Stimulated activated CD8-positive, alpha-beta memory T cell treated with anti-CD3 and anti-CD28 coated beads, Interleukin-7, amount 100 ng/mL, for 4 hours (primary cell): ENCODE results near the gene AURKAIP1.
"Not testable (repeated sequence)": the region's sequence is repeated elsewhere in the genome, so short reads cannot be mapped to it uniquely, and the experiment has no call there.

Source experiments
- DNase-seq, 2 donors: peaks; one replicate each; pipeline ENCODE4 v3.0.0-alpha.2; 2020; ENCODE audit warnings: low read depth in 2 of 2

The AURKAIP1 gene

DNA sequence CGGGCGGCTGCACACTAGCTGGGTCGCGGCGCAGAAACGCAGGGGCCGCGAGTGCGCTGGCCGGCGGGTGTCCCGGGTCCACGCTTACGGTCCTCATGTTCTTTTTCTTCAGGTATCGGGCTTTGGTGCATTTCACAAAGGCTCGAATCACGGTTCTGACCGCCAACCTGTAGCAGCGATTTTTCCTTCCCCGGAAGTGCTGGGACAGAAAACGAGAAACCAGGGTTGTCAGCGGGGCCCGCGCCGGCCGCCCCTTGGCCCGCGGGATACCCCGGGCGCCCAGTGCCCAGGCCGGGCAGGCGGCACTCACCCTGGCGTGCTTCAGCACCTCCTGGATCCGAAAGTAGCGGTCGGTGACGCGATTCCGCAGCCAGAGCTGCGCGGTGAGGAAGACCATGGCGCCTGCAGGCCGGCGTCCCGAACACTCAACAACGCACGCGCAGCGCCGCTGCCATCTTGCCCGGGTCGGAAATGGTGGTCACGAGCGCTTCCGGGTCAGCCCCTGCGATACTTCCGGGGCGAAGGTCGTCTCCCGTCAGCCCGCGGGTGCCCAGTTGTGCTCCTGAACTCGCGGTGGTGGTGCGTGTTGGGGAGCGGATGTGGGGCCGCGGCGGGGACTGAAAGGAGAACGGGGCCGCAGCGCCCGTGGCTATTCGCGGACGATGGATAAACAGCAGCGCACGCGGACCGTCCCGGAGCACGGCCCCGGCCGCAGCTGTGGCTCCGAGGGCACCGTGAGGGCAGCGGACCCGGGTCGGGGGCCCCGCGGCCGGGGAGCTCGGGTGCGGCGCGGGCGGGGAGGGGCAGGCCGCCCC lies 32.0 kb upstream of the AURKAIP1 start, which contains the start of gene MRPL20:
Gene MRPL20, minus strand, starts transcription at position 473 of the 815 bp plus-strand sequence. Its CDS starts 76 bp downstream, at position 397.
- peak; percentile 92 to 94 for DNase-seq

DNA sequence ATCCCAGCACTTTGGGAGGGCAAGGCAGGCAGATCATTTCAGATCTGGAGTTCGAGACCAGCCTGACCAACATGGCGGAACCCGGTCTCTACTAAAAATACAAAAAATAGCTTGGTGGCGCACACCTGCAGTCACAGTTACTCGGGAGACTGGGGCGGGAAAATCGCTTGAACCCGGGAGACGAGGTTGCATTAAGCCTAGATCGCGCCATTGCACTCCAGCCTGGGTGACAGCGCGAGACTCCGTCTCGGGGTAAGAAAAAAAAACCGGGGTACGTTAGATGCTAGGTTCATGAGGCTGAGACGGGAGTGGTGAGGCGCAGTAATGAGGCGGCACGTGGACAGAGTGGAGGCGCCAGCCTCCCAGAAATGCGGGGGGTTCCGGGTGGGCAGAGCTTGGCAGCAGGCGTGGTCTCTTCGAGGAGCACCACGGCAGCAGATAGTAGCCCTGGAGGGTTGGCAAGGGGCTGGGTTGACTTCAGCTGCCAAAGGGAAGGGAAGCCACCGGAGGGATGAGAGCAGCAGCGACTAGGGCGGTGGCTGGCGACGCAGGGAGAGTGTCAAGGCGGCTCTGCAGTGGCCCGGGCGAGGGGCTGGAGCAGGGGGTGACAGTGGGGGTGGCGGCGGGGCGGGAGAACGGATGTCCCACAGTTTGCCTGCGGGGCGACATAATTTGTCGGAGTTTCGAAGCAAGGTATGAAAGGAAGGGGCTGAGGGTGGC lies 31.3 kb upstream of the AURKAIP1 start:
- DNase-seq: no peak

DNA sequence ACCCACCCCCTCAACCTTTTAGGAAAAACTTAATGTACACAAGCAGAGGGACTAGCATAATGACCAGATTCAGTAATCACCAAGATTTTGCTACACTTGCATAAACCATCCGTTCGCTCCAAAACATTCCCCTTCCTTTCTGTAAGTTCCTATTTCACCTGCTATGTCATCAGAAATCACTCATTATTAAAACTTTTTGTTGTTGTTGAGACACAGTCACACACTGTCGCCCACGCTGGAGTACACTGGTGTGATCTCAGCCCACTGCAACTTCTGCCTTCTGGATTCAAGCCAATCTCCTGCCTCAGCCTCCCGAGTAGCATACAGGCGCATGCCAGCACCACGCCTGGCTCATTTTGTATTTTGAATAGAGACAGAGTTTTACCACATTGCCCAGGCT lies 28.6 kb upstream of the AURKAIP1 start:
- DNase-seq: no peak

DNA sequence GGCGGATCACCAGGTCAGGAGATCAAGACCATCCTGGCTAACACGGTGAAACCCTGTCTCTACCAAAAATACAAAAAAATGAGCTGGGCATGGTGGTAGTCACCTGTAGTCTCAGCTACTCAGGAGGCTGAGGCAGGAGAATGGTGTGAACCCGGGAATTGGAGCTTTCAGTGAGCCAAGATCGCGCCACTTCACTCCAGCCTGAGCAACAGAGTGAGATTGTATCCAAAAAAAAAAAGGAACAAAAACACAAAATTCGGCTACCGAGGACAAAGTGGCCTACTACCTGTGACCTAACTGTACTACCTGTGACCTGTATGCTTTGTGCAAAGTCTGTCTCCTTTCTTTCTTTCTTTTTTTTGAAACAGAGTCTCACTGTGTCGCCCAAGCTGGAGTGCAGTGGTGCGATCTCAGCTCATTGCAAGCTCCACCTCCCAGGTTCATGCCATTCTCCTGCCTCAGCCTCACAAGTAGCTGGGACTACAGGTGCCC lies 27.9 kb upstream of the AURKAIP1 start:
- not testable (repeated sequence) for DNase-seq

DNA sequence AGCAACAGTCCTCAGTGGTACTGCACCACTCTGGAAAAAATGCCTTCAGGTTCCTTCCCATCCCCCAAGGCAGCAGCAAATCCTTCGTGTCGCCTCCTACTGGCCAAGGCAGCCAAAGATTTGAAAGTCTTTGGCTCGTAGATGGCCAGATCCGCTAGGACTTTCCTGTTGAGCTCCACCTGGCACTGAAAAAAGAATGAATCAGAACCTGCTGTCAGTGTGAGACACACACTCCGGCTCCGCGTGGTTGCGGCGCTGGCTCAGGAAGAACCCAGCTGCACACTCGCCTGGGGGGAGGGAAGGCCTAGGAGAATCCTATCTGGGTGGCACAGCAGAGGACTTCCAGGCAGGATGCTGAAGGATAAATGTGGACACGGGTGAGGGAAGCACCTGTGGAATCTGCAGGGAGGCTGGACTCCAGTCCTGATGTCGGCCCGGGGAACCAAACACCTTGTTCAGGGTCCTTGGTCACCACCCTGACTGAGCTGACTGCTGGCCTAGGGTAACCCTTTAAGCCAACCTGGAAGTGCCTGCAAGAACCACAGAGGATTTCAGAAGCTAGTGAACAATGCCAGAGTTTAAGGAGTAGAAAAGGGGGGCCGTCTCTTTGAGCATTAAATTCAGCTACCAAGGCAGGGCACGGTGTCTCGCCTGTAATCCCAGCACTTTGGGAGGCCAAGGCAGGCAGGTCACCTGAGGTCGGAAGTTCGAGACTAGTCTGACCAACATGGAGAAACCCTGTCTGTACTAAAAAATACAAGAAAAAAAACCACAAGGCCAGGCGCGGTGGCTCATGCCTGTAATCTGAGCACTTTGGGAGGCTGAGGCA lies 27.3 kb upstream of the AURKAIP1 start:
- DNase-seq: no peak

DNA sequence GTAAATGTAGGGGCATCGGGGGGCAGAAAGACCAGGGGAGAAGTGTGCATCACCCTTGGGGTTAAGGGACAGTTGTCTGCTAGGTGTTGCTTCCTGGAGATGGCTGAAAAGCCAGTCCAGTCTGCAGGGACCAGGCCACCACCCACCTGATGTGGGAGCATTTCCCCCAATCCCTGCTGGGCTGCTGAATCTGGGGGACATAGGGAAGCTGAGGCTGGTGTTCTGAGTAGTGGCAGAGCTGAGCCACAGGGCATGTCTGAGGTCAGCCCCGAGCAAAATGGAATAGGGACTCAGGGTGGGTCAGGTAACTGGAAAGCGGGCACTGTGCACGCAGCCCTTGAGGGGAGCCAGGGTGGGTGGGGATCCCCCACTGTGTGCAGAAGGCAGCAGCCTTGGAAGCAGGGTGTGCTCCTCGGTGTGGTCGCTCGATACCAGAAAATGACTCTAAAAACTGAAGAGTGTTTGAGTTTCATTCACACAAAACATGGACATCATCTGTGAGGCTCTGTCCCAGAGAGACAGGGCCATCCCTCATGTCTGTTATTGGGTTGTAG lies 26.5 kb upstream of the AURKAIP1 start:
- no peak for DNase-seq

DNA sequence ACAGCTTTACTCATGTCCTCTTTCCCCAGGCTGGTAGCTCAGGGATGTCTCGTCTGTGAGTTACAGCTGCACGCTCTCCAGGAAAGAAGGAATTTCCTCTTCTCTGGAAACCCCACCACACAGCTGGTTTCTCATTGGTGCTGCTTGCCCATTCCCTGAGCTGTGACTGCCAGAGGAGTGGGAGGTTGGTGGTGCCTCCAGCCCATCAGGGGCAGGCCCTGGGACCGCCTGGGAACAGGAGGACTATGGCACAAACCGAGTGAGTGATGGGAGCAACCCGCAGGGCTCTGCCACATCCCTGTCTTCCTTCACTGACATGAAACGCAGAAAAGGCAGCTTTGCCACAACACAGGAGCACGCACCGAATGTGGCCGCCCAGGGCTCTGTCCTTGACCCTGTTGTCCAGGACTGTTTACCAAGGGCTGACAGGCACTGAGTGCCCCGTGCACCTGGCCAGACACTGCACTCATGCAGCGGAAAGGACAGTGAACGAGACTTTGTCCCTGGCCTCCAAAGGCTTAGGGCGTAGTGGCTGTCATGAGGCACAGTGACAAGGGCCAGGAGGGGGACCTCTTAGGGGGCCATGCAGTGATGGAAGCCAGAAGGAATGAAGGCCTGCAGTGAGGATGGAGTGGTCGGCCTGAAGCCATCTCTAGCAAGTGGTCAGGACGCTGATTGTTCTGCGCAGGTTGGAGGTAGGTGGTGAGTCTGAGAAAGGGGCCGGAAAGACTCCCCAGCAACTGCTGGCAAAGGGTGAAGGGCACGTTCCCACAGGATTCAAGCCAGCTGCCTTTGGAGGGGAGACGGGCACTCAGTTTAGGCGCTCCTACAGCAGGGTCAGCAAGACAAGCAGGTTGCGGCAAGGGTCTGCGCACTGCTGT lies 25.8 kb upstream of the AURKAIP1 start:
- no peak for DNase-seq

DNA sequence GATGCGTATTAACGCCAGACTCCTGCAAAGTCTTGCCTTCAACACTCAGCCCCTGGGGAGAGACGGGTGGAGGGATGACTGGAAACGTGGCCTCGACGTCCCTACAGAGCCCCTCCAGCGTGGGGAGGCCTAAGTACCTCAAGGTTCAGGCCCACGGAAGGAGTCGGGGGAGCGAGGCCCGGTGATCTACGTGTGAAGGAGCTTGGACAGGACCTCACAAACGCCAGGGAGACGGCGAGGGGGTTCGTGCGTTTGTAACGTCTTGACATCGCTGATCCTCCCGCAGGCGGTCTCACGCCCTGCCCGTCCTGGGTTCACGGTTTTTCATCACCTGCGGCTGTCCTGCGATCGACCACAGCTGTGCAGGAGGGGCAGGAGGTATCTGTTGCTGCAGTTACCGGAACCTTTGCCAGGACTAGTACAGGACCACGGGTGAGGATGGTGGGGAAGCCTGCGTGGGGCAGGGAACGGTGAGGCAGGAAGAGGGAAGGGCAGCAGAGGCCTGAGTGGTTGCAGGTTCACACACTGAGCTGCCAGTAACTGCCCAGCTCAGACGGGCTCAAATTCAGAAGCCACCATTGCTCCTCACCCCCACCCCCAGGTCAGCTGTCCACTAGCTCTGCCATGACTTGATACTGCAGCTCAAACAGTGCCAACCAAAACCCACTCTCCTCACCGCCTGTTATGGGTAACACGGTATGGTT lies 25.0 kb upstream of the AURKAIP1 start:
- no peak for DNase-seq

DNA sequence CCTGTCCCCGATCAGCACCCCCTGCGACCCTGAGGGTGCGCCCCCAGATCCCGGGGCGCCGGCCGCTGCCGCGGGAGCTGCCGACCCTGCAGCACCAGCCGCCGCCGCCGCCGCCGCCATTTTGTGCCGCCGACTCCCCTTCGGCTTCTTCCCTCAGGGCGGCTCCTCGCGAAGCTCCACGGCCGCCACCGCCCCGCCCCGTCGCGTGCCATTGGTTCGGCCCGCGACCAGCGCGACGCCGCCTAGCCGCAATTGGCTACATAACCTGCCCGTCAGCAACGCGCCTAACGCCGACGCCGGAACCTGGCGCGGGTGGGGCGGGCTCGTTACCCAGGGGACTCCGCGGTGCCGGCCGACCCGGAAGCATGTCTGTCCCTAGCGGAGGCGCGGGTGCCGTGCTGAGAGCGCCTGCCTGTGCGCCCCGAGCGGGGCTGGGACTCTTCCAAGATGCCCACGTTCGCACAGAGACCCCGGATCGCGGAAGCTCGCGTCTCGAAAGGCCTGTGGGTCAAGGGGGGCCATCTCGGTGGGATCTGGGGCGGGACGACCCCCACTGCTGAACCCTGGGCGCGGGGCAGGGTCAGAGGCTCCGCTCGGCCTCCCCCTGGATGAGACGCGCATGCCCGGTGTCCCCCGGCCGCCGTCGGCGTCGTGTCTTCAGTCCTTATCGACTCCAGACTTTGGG lies 24.3 kb upstream of the AURKAIP1 start, which contains the start of gene CCNL2:
Gene CCNL2, minus strand, starts transcription at position 149 of the 685 bp plus-strand sequence. Its CDS starts 29 bp downstream, at position 120.
- DNase-seq: peak; percentile 96 to 100

DNA sequence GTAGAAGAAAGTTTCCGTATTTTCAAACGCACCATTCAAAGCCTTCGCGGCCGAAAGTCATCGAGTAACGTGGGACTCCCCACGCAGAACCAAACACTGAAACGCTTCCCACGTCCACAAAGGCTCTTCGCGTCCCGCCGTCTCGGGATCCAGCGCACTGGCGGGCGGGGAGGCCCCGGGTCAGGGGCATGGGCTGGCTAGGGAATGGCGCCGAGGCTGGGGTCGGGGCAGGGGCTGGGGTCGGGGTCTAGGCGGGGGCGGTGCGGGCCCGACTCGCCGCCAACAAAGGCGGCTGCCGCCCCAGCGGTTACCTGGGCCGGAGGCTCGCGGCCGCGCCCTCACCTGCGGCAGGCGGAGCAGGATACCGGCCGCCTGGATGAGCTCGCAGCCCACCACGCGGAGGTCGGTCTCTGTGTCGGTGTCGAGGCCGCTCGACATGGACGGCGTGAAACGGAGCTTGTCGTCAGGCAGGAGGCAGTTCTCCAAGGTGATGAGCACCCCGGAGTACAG lies 23.7 kb upstream of the AURKAIP1 start:
- DNase-seq: no peak

DNA sequence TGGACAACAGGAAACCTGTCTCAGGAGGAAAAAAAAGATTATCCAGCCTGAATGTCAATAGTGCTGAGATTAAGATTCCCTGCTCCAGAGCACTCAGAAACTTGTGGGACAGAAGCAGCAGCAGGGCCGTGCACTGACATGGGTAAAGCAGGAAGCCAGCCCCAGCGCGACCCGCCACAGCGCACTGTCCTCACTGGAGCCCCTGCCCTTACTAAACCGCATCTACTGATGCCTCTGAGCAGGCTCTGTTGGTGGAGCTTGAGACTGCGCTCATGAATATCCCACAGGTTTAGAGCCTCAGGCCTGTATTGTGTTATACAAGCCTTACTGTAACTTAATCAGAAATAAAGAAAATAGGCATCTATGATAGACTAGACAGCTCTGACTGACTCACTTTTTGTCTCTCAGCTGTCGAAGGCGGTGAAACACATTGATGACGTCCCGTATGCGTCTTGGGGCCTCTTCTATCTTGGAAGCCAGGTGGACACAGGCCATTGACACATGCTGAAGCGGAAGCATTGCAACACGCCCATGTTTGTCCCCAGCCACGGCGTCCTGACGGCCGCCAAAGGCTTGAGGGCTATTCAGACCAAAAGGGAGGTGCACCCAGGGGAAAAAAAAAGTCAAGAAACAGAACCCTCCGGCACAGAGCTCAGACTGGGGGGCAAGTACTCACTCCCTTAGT lies 23.0 kb upstream of the AURKAIP1 start:
- no peak for DNase-seq

DNA sequence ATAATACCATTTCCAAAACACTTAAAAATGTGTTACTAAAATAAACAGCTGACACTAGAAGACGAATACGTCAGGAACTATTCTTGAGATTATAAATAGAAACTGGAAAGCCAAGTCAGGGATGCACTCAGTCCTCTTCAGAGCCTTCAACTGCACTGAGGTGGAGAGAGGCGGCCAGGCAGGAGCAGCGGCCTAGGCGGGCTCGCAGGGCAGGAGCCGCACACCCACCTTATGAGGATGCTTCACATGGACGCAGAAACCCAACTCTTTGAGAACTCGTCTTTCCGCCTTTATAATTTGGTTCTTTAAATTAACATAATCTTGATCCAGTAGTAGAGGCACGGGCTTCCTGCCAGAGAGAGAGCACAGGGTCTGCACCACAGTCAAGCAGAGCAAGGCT lies 20.2 kb upstream of the AURKAIP1 start:
- no peak for DNase-seq

DNA sequence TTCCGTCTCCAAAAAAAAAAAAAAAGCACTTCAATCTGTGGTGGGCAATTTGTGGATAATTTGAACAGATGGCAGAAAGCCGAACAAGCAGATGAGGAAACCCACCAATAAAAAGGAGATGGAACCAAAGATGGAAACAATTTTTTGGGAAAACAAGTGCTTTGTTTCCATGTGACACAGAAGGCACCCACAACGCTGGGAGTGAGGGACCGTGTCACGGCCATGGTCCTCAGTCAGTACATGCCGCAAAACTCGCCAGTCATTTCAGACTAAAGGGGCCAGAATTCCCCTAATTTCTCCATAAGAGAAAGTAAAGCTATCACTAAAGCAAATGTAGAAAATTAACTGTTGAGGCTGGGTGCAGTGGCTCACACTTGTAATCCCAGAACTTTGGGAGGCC lies 19.1 kb upstream of the AURKAIP1 start:
- DNase-seq: no peak

DNA sequence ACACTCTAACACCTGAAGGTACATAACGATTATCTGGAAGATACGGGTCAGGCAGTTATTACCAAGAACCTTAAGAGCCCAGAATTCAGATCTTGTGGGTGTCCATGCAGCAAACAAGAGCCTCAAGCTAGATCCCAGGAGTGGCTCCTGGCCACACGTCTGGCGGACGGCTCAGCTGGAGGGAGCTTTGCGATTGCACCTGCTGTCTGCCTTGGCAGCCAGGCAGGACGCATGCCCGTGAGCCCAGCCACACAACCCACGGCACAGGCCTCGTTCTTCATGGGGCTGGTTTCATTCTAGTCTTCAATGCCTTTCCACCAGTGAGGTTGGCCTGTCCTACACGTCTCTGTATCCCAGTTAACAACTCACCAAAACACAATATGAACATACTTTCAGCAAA lies 18.4 kb upstream of the AURKAIP1 start:
- no peak for DNase-seq

DNA sequence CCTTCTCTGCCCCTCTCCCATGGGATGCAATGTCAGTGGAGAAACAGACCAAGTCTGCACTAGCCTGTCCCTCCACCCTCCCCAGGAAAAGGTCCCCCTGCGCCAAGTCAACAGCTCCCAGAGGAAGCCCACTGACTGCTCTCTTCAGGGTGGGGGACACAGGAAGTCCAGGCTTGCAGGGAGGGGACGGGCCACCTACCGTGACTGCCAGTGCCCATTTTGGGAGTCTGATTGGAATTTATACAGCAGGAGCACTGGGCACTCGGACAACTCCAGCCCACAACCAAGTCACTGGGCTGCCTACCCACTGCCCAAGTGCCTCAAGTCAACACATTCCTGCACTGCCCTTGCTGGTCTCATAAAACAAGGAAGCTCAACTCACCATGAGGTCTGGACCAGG lies 18.0 kb upstream of the AURKAIP1 start:
- no peak for DNase-seq

DNA sequence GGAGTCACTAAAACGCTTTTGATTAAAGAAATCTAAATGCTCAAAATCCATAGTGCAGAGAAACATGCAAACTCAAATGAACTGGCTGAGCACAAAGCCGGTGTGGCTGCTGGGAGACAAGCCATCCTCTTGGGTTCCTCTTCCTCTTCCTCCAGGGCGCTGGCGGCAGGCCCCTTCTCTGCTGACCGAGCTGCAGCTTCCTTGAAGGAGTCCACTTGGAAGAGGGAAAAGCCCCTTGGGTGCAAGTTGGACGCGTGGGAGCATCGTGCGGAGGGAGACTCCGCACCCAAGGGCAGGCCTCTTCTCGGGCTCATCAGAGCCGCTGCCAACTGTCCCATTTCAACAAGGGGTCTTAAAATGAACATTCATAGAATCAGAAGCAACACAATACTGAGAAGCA lies 16.2 kb upstream of the AURKAIP1 start:
- DNase-seq: no peak

DNA sequence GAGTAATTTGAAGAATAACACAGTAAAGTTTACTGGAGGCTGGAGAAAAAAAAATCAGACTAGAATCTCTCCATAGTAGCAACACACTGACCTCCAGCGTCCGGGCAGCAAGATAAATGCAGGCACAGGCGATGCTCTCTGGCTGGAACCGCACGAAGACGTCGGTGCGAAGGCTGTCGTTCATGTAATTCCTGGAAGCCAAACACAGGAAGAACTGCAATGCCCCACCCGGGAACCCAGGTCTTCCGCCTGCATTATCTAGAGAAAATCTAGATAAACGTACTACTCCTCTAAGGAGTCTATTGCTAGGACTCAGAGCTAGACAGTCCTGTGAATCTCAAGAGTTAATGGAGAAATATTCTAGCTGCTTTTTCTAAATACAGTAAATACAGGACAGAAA lies 15.7 kb upstream of the AURKAIP1 start:
- no peak for DNase-seq

DNA sequence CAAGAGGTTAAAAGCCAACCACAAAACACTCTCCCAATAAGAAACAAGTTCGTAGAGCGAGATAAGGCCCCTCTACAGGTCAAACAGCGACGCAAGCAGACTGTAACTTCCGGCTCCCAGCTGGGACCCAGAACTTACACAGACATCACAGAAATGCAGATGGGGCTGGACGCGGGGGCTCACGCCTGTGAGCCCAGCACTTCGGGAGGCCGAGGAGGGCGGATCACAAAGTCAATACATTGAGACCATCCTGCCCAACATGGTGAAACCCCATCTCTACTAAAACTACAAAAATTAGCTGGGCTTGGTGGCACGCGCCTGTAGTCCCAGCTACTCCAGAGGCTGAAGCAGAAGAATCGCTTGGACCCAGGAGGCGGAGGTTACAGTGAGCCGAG lies 13.1 kb upstream of the AURKAIP1 start:
- DNase-seq: no peak
